Muscle of back (tissue), 11 donors: ENCODE data around the gene MNX1. TPM values are rescaled to one million over a fixed set of nuclear protein-coding genes. Genes with fewer than 3 reads are reported as not detected.
A peak's percentile ranks its signal among the peaks of the same experiment; 100 is the strongest.

Experiments used
- DNase-seq, 3 donors: peaks; one replicate each; pipeline versions ENCODE4 v3.0.0 to v3.0.0-alpha.2; 2013
- polyA plus RNA-seq, 10 donors: library from polyadenylated mRNA; unstranded; fragments of 120-200 nt; gene quantifications; one replicate each; pipeline ENCODE4 v1.2.1, GENCODE V29; 2013; ENCODE audit not compliant: insufficient read length in 10 of 10

Gene MNX1
- polyA plus RNA-seq, 10 donors, result 0.07 TPM; not detected in 9

GRCh38 chr7:157003756-157004520 is 6.5 kb downstream of the MNX1 start:
- peak in 2 of 3 donors; percentile 28 to 73 for DNase-seq

DNA sequence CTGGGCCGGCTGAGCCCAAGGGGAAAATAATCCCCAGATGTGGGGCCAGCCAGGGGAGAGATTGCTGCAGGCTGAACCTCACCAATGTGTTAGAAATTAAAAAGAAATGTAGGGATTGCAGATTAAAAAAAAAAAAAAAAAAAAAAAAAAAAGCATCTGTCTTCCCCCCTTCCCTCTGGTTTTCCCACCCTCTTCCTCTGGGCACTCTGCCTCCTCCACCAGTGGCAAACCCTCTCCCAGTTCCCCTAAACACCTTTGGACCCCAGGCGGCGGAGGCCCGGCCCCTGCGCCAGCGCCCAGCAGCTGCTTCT is 7.1 kb downstream of the MNX1 start:
- DNase-seq, result no peak

GRCh38 chr7:157002819-157003421 is 7.5 kb downstream of the MNX1 start:
- DNase-seq, result no peak

DNA sequence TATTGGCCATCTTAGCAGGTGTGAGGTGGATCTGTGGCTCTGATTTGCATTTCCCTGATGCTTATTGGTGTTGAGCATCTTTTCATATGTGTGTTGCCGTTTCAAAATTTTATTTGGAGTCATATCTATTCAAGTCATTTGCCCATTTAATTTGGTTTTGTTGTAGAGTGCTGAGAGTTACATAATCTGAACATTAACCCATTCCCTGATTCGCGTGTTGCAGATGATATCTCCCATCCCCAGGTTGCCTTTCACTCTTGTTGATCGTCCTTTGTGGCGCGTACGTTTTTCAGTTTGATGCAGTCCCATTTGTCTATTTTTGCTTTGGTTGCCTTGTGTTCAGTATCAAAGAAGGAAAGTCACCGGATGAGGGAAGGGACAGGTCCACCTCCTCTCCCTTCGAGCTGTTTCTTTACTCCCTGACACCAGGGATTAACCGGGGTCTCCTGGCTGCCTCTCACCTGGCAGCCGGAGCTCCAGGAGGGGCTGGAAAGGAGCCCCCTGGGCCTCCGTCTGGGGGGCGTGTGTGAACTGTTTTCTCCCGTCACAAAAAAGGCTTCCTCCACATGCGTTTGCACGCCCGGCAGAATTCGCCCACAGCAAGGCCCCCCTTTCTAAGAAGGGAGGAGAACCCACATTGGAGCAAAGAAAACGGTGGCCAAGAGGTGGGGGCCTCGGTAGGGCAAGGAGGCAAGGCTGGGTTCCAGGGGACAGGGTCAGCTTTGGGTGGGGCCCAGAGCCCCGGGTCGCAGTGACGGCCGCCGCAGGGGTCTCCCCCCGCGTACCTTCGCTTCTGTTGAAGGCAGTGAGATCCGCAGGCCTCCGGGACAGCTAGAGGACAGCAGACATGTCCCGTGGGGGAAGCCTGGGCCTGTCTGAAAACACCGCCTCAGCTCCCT is 8.3 kb downstream of the MNX1 start:
- DNase-seq, result no peak

DNA sequence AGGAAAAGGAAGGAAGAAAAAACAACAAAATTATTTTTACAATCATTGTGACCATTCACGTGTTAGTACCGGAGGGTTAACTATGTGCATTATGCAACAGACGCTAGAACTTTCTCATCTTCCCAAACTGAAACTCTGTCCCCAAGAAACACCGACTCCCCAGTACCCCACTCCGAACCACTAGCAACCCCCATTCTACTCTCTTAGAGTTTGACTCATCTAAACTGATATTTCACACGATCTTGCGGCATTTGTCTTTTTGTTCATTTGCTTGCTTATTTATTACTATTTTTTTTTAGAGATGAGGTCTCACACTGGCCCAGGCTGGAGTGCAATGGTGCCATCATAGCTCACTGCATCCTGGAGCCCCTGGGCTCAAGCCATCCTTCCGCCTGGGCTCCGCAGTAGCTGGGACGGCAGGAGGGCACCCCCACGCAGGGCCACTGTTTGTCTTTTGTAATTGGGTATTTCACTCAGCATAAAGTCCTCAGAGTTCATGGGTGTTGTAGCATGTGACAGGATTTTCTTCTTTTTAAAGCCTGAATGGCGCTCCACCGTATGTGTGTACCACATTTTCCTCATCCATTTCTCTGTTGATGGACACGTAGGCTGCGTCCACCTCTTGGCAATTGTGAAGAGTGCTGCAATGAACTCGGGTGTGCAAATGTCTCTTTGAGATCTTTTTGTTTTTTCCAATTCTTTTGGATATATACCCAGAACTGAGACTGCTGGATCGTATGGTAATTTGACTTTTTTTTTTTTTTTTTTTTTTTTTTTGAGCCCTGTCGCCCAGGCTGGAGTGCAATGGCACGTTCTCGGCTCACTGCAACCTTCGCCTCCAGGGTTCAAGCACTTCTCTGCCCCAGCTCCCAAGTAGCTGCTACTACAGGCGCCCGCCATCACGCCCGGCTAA is 9.5 kb downstream of the MNX1 start:
- DNase-seq, result no peak

DNA sequence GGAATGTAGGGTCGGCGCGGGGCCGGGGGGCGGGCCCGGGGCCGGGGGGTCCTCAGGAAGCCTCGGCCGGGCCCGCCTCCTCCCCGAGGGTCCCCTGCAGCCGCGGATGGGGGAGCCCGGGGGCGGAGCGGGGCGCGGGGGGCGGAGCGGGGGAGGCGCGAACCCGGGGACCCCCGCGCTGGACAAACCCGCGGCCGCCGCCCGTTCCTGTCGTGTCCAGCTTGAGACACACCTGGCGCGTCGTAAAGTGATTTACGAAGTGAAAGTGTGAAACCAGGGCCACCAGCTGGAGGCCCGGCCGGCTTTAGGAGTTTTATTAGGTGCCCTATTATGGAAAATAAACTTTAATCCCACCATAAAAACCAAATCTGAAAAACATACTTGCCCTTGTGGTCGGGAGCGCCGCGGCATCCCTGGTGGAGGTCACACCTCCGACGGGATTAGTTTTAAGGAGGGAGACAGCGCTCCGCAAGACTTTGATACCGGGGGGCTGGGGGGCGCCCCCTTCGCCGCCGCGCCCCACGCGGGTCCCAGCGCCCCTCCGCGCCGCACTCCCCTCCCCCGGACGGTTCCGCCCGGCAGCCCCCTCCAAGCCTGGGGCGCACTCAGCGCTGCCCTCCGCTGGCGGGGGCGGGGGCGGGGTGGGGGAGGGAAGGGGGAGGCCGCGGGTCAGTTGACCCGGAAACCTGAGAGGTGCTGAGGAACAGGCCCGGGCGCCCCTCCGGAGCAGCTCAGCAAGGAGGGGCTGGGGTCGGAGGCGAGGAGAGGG is 10.3 kb downstream of the MNX1 start:
- no peak for DNase-seq

DNA sequence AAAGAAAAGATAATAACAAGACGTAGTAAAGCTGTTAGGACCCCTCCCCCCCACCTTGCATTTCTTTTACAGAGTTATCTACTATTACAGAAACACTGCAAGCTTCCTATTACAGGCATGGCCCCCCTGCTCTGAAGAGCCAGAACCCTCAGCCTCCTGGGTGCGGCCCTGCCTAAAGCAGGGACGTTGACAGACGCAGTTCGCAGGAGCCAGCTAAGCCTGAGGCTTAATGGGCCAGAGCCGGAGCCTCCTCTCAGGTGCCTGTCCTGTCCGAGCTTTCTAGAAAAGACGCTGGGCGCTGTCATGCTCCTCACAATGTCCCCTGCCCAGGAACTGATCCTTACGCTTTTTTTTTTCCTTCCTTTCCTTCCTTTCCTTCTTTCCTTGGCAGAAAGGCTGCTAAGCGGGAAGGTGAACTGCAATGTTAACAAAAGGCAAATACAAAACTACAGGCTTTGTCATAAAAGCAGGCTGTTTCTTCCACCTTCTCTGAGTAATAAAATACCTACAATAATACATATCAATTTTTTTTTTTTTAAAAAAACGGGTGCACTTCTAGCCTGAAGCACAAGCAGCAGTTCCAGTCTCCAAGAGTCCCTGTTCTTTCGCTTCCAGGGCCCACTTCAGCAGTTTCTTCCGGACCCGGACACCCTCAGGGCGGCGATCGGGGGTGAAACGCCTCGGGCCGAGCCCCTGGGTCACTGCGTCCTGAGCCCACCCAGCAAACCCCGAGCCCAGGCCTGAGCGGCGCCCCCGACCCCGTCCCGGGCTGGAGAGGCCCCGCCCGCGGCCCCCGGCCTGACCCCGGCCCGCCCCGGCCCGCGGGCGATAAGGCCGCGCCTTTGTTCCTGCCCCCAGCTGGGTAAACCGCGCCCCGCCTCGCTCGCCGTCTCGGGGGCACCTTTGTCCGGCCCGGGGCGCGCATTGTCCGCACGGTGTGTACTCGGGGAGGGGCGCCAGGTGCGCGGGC is 11.2 kb downstream of the MNX1 start:
- no peak for DNase-seq

DNA sequence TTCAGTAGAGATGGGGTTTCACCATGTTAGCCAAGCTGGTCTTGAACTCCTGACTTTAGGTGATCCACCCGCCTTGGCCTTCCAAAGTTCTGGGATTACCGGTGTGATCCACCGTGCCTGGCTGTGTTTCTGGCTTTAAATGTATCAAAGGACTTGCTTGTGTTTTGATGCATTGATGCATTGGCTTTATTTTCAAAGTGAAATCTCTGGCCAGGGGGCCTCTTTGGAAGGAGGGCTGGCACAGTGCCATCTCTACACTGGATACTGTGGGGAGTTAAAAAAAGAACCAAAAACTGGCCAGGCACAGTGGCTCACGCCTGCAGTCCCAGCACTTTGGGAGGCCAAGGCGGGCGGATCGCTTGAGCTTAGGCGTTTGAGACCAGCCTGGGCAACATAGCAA is 16.0 kb downstream of the MNX1 start:
- DNase-seq, result no peak

DNA sequence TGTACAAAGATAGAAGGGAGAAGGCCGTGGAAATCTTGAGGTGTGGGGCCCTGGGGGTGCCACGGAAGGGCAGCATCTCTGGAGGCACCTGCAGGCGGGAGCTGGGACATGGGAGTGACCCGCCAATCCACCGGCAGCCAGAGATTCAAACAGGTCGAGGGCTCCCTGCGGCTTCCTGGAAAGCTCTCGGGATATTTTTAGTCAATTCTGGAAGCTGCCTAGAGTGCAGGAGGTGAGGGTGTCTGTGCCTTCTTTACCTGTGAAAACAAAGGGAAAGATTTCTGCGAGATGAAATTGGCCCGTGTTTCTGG is 16.6 kb downstream of the MNX1 start:
- no peak for DNase-seq

- peak in 2 of 3 donors; percentile 9 to 46 for DNase-seq
Measured at GRCh38 chr7:156993021-156993924, 17.2 kb downstream of the MNX1 start.

GRCh38 chr7:156989766-156990535 is 20.5 kb downstream of the MNX1 start:
- DNase-seq, result no peak

DNA sequence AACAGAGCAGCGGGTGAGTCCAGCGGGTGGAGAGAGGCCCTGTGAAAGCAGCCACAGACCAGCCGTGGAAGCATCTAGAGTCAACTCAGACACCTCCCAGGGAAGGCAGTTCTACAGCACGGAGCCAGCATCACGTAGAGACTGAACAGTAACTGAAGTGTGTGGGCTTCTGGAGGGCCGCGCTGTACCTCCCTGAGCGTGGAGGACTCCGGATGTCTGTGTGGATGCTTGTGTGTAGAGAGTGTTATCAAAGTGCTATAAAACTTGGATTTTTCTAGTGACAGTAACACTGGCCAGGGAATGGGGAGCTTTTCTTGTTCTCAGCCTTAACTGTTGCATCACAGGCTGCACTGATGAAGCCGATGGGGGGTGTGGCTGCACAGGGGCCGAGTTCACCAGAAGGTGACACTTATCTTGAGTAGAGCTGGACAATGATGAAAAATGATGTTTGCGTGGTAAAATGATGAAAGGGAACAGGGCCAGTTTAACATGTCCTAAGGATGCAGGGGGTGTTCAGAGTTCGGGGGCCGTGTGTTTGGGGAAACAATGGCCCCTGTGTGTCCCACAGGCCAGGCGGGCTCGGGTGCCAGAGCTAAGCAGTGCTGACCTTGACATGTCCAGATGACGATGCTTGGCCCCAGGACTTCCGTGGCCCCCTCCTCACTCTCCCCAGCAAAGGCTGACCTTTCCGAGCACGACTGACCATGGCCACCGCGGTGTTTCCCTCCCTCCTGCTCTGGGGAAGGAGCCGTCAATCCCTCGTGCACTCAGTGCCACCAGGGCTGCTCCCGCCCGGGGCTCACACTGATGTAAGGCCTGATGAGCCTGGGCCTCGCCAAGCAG is 21.9 kb downstream of the MNX1 start:
- no peak for DNase-seq

DNA sequence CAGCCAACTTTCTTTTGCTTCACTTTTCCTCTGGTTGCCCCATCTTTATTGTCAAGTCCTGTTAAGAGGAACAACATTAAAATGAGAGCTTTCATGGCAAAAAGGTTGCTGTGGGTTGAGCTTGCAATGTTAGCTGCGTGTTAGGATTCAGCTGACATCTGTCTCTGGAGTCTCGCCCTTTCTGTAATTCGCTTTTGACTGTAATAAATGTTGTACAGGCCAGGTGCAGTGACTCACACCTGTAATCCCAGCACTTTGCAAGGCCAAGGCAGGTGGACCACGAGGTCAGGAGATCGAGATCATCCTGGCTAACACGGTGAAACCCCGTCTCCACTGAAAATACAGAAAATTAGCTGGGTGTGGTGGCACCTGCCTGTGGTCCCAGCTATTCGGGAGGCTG is 24.1 kb downstream of the MNX1 start:
- DNase-seq, result no peak

- DNase-seq, result no peak
Measured at GRCh38 chr7:156985101-156985992, 25.1 kb downstream of the MNX1 start.

- DNase-seq, result peak; percentile 52 to 88 (median 72)
Measured at GRCh38 chr7:156984174-156984891, 26.1 kb downstream of the MNX1 start.
